Glutamatergic neuron (in vitro differentiated cells): Measurements from ENCODE around the gene OSBP2. TPM values are rescaled to one million over a fixed set of nuclear protein-coding genes. Genes with fewer than 3 reads are reported as not detected.

Source experiments
- DNase-seq: peaks from one replicate; pipeline ENCODE4 v3.0.0; 2022
- H3K27ac Mint-ChIP-seq: one replicate; pipeline ENCODE4 v1.8.0; 2020; ENCODE audit warnings: mild to moderate bottlenecking, mixed read lengths, inconsistent platforms; ENCODE audit not compliant: unreplicated experiment
- H3K27me3 Mint-ChIP-seq: one replicate; pipeline ENCODE4 v1.8.0; 2020; ENCODE audit warnings: mild to moderate bottlenecking, moderate library complexity, mixed read lengths, inconsistent platforms; ENCODE audit not compliant: unreplicated experiment
- H3K36me3 Mint-ChIP-seq: one replicate; pipeline ENCODE4 v1.8.0; 2020; ENCODE audit warnings: mild to moderate bottlenecking, mixed read lengths, inconsistent platforms; ENCODE audit not compliant: unreplicated experiment
- H3K4me1 Mint-ChIP-seq: one replicate; pipeline ENCODE4 v1.8.0; 2020; ENCODE audit warnings: mild to moderate bottlenecking, low read depth, mixed read lengths, inconsistent platforms; ENCODE audit not compliant: unreplicated experiment
- H3K4me3 Mint-ChIP-seq: one replicate; pipeline ENCODE4 v1.8.0; 2020; ENCODE audit warnings: mild to moderate bottlenecking, mixed read lengths, inconsistent platforms; ENCODE audit not compliant: unreplicated experiment
- H3K9me3 Mint-ChIP-seq: one replicate; pipeline ENCODE4 v1.8.0; 2020; ENCODE audit warnings: mild to moderate bottlenecking, moderate library complexity, mixed read lengths, inconsistent platforms; ENCODE audit not compliant: unreplicated experiment
- CTCF ChIP-seq: fragments of 200-600 bp; sonication (generic); IDR thresholded peaks from one replicate; pipeline ENCODE4 v1.5.0; 2021; ENCODE audit not compliant: partially characterized antibody, unreplicated experiment
- total RNA-seq: library from RNA; stranded (reverse); fragmentation: NEBNext Ultra II Directional; extraction: Animal tissue kit (Norgen Biotek cat#: 25700); gene quantifications from one replicate; pipeline ENCODE4 v1.2.1, GENCODE V29; 2021; ENCODE audit not compliant: unreplicated experiment

OSBP2 gene
- total RNA-seq, 1 donor from 2014 or later, result 18.3 TPM

- H3K36me3 Mint-ChIP-seq, result peaks cover 5% of the 10 kb centered on the region
- H3K4me1 Mint-ChIP-seq, result no peaks in the 10 kb centered on the region
- DNase-seq, result no peak
- H3K9me3 Mint-ChIP-seq, result no peaks in the 10 kb centered on the region
- H3K27me3 Mint-ChIP-seq, result peaks cover 4% of the 10 kb centered on the region
- H3K4me3 Mint-ChIP-seq, result no peak overlapping the region
- no peak for TF ChIP-seq CTCF
- H3K27ac Mint-ChIP-seq, result no peak overlapping the region
These were observed 56.9 kb downstream of the OSBP2 start for GRCh38 chr22:30751529-30751928.

GRCh38 chr22:30752771-30753170 lies 58.1 kb downstream of the OSBP2 start:
- peaks cover 4% of the 10 kb centered on the region for H3K27me3 Mint-ChIP-seq
- no peak overlapping the region for H3K4me3 Mint-ChIP-seq
- DNase-seq, result no peak
- no peak overlapping the region for H3K27ac Mint-ChIP-seq
- no peaks in the 10 kb centered on the region for H3K4me1 Mint-ChIP-seq
- peaks cover 5% of the 10 kb centered on the region for H3K36me3 Mint-ChIP-seq
- H3K9me3 Mint-ChIP-seq, result no peaks in the 10 kb centered on the region
- no peak for TF ChIP-seq CTCF

GRCh38 chr22:30753701-30754100 lies 59.0 kb downstream of the OSBP2 start:
- Mint-ChIP-seq H3K27me3 (peaks cover 4% of the 10 kb centered on the region), H3K4me1 (no peaks in the 10 kb centered on the region), H3K27ac (no peak overlapping the region), H3K36me3 (peaks cover 5% of the 10 kb centered on the region), H3K9me3 (no peaks in the 10 kb centered on the region), H3K4me3 (no peak overlapping the region)
- no peak for DNase-seq
- TF ChIP-seq CTCF, result no peak

- Mint-ChIP-seq H3K9me3 (no peaks in the 10 kb centered on the region), H3K4me3 (no peak overlapping the region), H3K27ac (no peak overlapping the region), H3K27me3 (peaks cover 4% of the 10 kb centered on the region), H3K36me3 (peaks cover 5% of the 10 kb centered on the region), H3K4me1 (no peaks in the 10 kb centered on the region)
- TF ChIP-seq CTCF, result no peak
- DNase-seq, result no peak
These were observed 59.8 kb downstream of the OSBP2 start for GRCh38 chr22:30754521-30754920.

- TF ChIP-seq CTCF, result peak; percentile 41
- H3K9me3 Mint-ChIP-seq, result no peaks in the 10 kb centered on the region
- no peak overlapping the region for H3K4me3 Mint-ChIP-seq
- H3K27me3 Mint-ChIP-seq, result peaks cover 4% of the 10 kb centered on the region
- no peak overlapping the region for H3K27ac Mint-ChIP-seq
- no peaks in the 10 kb centered on the region for H3K4me1 Mint-ChIP-seq
- H3K36me3 Mint-ChIP-seq, result peaks cover 5% of the 10 kb centered on the region
- peak; percentile 62 for DNase-seq
These were observed 60.5 kb downstream of the OSBP2 start for GRCh38 chr22:30754971-30755758.
